SU-DHL-6 (cell line): ENCODE measurements around the gene AP3D1.

Experiments
- H2AFZ ChIP-seq: fragments of 200-600 bp; sonication (generic); 2 replicates; pipeline ENCODE4 v1.6.1; 2014; ENCODE audit warnings: low read depth, mild to moderate bottlenecking, moderate library complexity, mixed read lengths, antibody characterized with exemption, low read length; ENCODE audit not compliant: severe bottlenecking
- H3F3A ChIP-seq: fragments of 200-600 bp; shearing (Covaris generic); 2 replicates; pipeline ENCODE4 v1.6.0; 2016; ENCODE audit warnings: antibody characterized with exemption, mild to moderate bottlenecking; ENCODE audit not compliant: insufficient read depth
- H3K27ac ChIP-seq: fragments of 200-600 bp; sonication (generic); 2 replicates; pipeline ENCODE4 v1.5.1; 2016; ENCODE audit warnings: low read depth, mild to moderate bottlenecking, low read length, moderate library complexity, mixed read lengths
- H3K27me3 ChIP-seq: fragments of 200-600 bp; sonication (generic), shearing (Covaris generic); 2 replicates; pipeline ENCODE4 v1.6.0; 2014; ENCODE audit warnings: mild to moderate bottlenecking, low read length
- H3K36me3 ChIP-seq: fragments of 200-600 bp; sonication (generic); 2 replicates; pipeline ENCODE4 v1.6.1; 2014; ENCODE audit warnings: mild to moderate bottlenecking, low read length, mixed read lengths
- H3K4me2 ChIP-seq: fragments of 300-600, 200-600 bp; shearing (Covaris generic), sonication (generic); 2 replicates; pipeline ENCODE4 v1.6.0; 2014; ENCODE audit warnings: low read length, low read depth, mild to moderate bottlenecking; ENCODE audit not compliant: poor library complexity, severe bottlenecking
- H3K4me3 ChIP-seq: fragments of 200-600 bp; sonication (generic); 2 replicates; pipeline ENCODE4 v1.5.1; 2014; ENCODE audit warnings: antibody characterized with exemption, low read length, mild to moderate bottlenecking, mixed read lengths; ENCODE audit not compliant: insufficient read depth, poor library complexity, severe bottlenecking
- H3K79me2 ChIP-seq: fragments of 200-600 bp; sonication (generic); 2 replicates; pipeline ENCODE4 v1.6.1; 2014; ENCODE audit warnings: mild to moderate bottlenecking, low read length, moderate library complexity; ENCODE audit not compliant: insufficient read depth
- H3K9ac ChIP-seq: fragments of 200-600 bp; sonication (generic); 2 replicates; pipeline ENCODE4 v1.7.0; 2014; ENCODE audit warnings: mild to moderate bottlenecking, low read length
- H3K9me2 ChIP-seq: fragments of 200-600 bp; sonication (generic); replicated peaks from 2 replicates; pipeline ENCODE4 v1.6.1; 2014; ENCODE audit warnings: low read length; ENCODE audit not compliant: insufficient read depth
- H3K9me3 ChIP-seq: fragments of 200-600 bp; sonication (generic); 2 replicates; pipeline ENCODE4 v1.6.1; 2014; ENCODE audit warnings: low read length, mixed read lengths; ENCODE audit not compliant: insufficient read depth
- H4K20me1 ChIP-seq: fragments of 200-600 bp; sonication (generic); 2 replicates; pipeline ENCODE4 v1.6.1; 2014; ENCODE audit warnings: low read depth, mild to moderate bottlenecking, antibody characterized with exemption, low read length, moderate library complexity, mixed read lengths
- EZH2phosphoT487 ChIP-seq: fragments of 200-600 bp; sonication (generic), shearing (Covaris generic); conservative IDR thresholded peaks from 2 replicates; pipeline ENCODE4 v1.6.1; 2018; ENCODE audit warnings: mild to moderate bottlenecking, antibody characterized with exemption, low read length, moderate library complexity, mixed read lengths
- TF ChIP-seq, protein P1 (sequence below): fragments of 200-600 bp; sonication (generic); IDR thresholded peaks from one replicate; pipeline ENCODE4 v1.5.1; 2017; ENCODE audit warnings: antibody characterized with exemption, mild to moderate bottlenecking, low read length, moderate library complexity; ENCODE audit not compliant: insufficient read depth, poor library complexity, severe bottlenecking

AP3D1 gene

DNA sequence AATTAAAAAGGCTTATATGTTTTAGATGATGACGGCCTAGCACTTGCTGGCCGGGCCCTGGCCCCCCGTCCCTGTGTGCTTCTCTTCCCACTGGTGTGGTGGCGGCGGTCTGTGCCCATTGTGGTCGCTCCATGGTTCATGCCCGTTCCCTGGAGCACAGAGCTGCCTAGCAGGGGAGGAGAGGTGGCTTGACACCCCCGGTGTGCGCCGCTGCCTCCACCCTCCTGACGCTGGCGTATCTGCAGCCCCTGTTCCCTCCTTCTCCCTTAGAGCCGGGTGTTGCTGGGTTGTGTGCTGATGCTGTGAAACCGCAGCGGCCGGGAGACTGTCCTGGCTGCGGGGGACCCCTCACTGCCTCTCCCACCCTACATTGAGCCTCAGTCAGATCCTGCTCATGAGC lies 41.5 kb upstream of the AP3D1 start:
- no peak overlapping the region for H3K9ac ChIP-seq
- TF ChIP-seq, protein P1, sequence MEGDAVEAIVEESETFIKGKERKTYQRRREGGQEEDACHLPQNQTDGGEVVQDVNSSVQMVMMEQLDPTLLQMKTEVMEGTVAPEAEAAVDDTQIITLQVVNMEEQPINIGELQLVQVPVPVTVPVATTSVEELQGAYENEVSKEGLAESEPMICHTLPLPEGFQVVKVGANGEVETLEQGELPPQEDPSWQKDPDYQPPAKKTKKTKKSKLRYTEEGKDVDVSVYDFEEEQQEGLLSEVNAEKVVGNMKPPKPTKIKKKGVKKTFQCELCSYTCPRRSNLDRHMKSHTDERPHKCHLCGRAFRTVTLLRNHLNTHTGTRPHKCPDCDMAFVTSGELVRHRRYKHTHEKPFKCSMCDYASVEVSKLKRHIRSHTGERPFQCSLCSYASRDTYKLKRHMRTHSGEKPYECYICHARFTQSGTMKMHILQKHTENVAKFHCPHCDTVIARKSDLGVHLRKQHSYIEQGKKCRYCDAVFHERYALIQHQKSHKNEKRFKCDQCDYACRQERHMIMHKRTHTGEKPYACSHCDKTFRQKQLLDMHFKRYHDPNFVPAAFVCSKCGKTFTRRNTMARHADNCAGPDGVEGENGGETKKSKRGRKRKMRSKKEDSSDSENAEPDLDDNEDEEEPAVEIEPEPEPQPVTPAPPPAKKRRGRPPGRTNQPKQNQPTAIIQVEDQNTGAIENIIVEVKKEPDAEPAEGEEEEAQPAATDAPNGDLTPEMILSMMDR = no peak
- no peak for TF ChIP-seq EZH2phosphoT487
- peaks cover 29% of the 10 kb centered on the region; the same call in 1 of the 2 replicates for H3K79me2 ChIP-seq
- no peak overlapping the region for H3K4me3 ChIP-seq
- no peaks in the 10 kb centered on the region for H4K20me1 ChIP-seq
- no peak overlapping the region for H3K27ac ChIP-seq
- H3K9me3 ChIP-seq = no peaks in the 10 kb centered on the region
- H3K36me3 ChIP-seq = no peaks in the 10 kb centered on the region
- no peaks in the 10 kb centered on the region for H3K27me3 ChIP-seq
- no peak overlapping the region for H2AFZ ChIP-seq
- H3K9me2 ChIP-seq = no peaks in the 10 kb centered on the region
- H3F3A ChIP-seq = no peaks in the 10 kb centered on the region
- no peak overlapping the region for H3K4me2 ChIP-seq

DNA sequence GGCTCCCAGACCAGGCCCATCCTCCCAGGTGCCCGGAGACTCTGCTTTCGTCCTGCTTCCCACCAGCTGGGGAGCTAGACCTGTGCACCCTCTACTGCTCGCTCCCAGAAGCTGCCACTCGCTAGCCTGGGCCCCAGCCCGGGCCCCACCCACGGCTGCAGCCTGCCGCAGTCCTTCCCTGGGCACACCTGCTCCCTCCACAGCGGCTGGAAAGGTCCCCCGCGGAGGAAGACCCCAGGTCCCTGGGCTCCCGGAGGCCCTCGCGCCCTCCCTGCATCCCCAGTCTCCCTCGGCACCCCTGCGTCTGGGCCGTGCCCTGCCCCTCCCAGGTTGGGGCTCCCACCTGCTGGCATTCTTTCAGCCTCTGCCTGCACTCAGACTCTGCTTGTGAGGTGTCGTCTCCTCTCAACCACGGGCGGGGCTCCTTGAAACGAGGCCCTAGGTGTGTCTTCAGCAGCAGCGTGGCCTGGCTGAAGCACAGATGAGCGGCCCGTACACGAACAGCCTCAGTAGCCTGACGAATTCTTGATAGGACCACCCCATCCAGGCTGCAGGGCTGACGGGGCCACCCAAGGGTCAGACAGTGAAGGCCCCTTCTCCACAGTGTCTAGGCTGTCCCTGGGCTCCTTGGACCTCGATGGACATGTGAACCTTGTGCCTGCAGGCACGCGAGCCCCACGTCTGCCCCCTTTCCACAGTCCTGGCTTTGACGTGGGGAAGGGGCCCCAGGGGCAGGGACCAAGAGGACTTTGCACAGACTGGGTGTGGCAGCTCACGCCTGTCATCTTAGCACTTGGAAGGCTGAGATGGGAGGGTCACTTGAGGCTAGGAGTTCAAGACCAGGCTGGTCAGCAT lies 40.3 kb upstream of the AP3D1 start:
- no peaks in the 10 kb centered on the region for H3K9me3 ChIP-seq
- H3K79me2 ChIP-seq = peaks cover 19% of the 10 kb centered on the region; the same call in 1 of the 2 replicates
- no peaks in the 10 kb centered on the region for H3K9me2 ChIP-seq
- H3K36me3 ChIP-seq = no peaks in the 10 kb centered on the region
- H3K27me3 ChIP-seq = no peaks in the 10 kb centered on the region
- H3K4me2 ChIP-seq = no peak overlapping the region
- H2AFZ ChIP-seq = no peak overlapping the region
- H4K20me1 ChIP-seq = peaks cover 3% of the 10 kb centered on the region; the same call in 1 of the 2 replicates
- no peak overlapping the region for H3K9ac ChIP-seq
- no peaks in the 10 kb centered on the region for H3F3A ChIP-seq
- no peak for TF ChIP-seq EZH2phosphoT487
- TF ChIP-seq, protein P1 = no peak
- no peak overlapping the region for H3K4me3 ChIP-seq
- no peak overlapping the region for H3K27ac ChIP-seq

DNA sequence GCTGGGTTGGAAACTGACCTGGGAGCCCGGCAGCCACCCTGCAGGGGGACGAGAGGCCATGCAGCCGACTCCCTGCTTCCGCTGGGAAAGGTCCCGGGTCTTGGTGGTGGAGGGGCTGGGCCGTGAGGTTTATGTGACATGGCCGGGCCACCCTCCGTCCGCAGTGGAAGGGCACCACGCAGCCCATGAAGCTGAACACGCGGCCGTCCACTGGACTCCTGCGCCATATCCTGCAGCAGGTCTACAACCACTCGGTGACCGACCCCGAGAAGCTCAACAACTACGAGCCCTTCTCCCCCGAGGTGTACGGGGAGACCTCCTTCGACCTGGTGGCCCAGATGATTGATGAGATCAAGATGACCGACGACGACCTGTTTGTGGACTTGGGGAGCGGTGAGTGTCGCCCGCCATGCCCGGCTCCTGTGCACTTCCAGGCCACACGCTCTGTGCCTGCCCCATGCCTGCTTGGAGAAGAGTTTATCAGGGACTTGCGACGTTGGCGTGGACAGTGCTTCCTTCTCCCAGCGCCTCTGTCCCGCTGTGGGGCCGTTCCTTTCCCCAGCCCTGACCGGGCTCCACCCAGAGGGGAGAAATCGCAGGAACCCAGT lies 39.6 kb upstream of the AP3D1 start:
- Histone ChIP-seq H3K36me3 (no peaks in the 10 kb centered on the region), H3K27ac (no peak overlapping the region), H2AFZ (no peak overlapping the region), H3K27me3 (no peaks in the 10 kb centered on the region), H4K20me1 (peaks cover 3% of the 10 kb centered on the region; the same call in 1 of the 2 replicates), H3K4me2 (no peak overlapping the region), H3K79me2 (peaks cover 18% of the 10 kb centered on the region; the same call in 1 of the 2 replicates), H3K9ac (no peak overlapping the region), H3F3A (no peaks in the 10 kb centered on the region), H3K9me3 (no peaks in the 10 kb centered on the region), H3K4me3 (no peak overlapping the region), H3K9me2 (no peaks in the 10 kb centered on the region)
- TF ChIP-seq EZH2phosphoT487 = no peak
- TF ChIP-seq, protein P1 = no peak
